Thyroid gland (tissue), 4 donors: Measurements from ENCODE around the gene AHR. TPM values are rescaled to one million over a fixed set of nuclear protein-coding genes. Genes with fewer than 3 reads are reported as not detected.

Experiments used
- DNase-seq, 2 donors: peaks; one replicate each; pipeline ENCODE4 v3.0.0-alpha.2; 2019
- H3K27ac ChIP-seq, 3 donors: fragments of 200-600 bp; sonication (generic); 1 replicate in 2 of 3; 2 replicates in 1 of 3; pipeline ENCODE4 v1.5.1; 2016 to 2019; ENCODE audit warnings: mild to moderate bottlenecking in 1 of 3, moderate library complexity in 1 of 3
- H3K27me3 ChIP-seq: fragments of 200-600 bp; sonication (generic); one replicate; pipeline ENCODE4 v1.5.1; 2019
- H3K36me3 ChIP-seq, 2 donors: fragments of 200-600 bp; sonication (generic); one replicate each; pipeline ENCODE4 v1.5.1; 2016 to 2019
- H3K4me1 ChIP-seq, 2 donors: fragments of 200-600 bp; sonication (generic); one replicate each; pipeline ENCODE4 v1.5.1; 2017 to 2019
- H3K4me3 ChIP-seq, 3 donors: fragments of 200-600 bp; sonication (generic); replicated peaks in 1 of 3; 1 replicate in 2 of 3; 2 replicates in 1 of 3; pipeline ENCODE4 v1.5.1; 2016; ENCODE audit warnings: mild to moderate bottlenecking in 1 of 3
- H3K9me3 ChIP-seq: fragments of 200-600 bp; sonication (generic); one replicate; pipeline ENCODE4 v1.5.1; 2017
- POLR2A ChIP-seq, 2 donors: fragments of 450-650 bp; IDR thresholded peaks; one replicate each; pipeline ENCODE4 v1.6.1; 2017; ENCODE audit warnings: antibody characterized with exemption in 2 of 2, mild to moderate bottlenecking in 2 of 2, moderate library complexity in 1 of 2
- WGBS, 2 donors: methylation state at CpG; one replicate each; pipeline ENCODE4 v1.1.5; 2017; 5-methylcytosine and 5-hydroxymethylcytosine counted together
- intact Hi-C: fragments of 100-400 bp; cut with DNase I; formaldehyde crosslinking; loops from one replicate; pipeline ENCODE4 v1.15.1; 2023
- total RNA-seq, 4 donors: library from RNA; depleted of rRNA; stranded (reverse); fragments of >200 nt; gene quantifications; one replicate each; pipeline ENCODE4 v1.2.3, GENCODE V29; 2016
- TF ChIP-seq, protein P1 (sequence below), 6 experiments: fragments of 200-600 bp in 3 of 6; fragments of 450-650 bp in 3 of 6; sonication (generic) in 3 of 6; IDR thresholded peaks; one replicate each; pipeline ENCODE4 v1.5.1; 2016 to 2019; ENCODE audit warnings: antibody characterized with exemption in 6 of 6, mild to moderate bottlenecking in 2 of 6, inconsistent platforms in 1 of 6, moderate library complexity in 1 of 6

Gene AHR
- total RNA-seq, 4 donors from 2014 or later = 68.3 to 127 (median 84.7) TPM

DNA sequence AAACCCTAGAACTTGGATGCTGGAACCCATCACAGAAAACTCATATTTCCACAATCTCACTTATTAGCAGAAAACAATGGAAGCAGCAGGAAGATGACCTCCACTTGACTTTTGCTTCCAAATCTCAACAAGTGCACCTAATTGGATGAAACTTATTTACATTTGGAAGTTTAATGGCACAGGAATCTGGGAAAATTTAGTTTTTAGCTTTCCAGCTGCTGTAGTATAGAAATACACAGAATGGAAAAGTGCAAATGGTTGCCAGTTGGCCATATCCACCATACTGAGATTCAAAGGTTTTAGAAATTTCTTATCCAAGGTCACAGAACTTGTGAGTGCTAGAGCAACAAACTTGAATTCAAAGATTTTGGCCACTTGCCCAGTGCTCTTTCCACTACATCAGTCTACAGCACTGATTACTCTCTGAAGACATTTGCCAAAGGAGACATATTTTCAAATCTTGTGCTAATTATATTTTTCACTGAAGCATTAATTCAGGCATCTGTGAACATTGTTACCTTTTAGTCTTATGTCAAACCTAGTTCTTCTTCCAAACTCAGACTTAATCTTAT is 9.3 kb upstream of the AHR start:
- Histone ChIP-seq H3K27ac (peak overlapping the region in 1 of 3 donors; percentile 39), H3K4me1 (peaks cover 12 to 14% of the 10 kb centered on the region in 2 donors), H3K4me3 (no peak overlapping the region), H3K27me3 (no peaks in the 10 kb centered on the region), H3K9me3 (no peaks in the 10 kb centered on the region), H3K36me3 (no peaks in the 10 kb centered on the region)
- TF ChIP-seq POLR2A (IDR thresholded peaks at IDR 0.05) = no peak
- TF ChIP-seq, protein P1, sequence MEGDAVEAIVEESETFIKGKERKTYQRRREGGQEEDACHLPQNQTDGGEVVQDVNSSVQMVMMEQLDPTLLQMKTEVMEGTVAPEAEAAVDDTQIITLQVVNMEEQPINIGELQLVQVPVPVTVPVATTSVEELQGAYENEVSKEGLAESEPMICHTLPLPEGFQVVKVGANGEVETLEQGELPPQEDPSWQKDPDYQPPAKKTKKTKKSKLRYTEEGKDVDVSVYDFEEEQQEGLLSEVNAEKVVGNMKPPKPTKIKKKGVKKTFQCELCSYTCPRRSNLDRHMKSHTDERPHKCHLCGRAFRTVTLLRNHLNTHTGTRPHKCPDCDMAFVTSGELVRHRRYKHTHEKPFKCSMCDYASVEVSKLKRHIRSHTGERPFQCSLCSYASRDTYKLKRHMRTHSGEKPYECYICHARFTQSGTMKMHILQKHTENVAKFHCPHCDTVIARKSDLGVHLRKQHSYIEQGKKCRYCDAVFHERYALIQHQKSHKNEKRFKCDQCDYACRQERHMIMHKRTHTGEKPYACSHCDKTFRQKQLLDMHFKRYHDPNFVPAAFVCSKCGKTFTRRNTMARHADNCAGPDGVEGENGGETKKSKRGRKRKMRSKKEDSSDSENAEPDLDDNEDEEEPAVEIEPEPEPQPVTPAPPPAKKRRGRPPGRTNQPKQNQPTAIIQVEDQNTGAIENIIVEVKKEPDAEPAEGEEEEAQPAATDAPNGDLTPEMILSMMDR (IDR thresholded peaks at IDR 0.05) = no peak
- intact Hi-C loops = no loop called here
- peak; percentile 68 to 75 for DNase-seq

DNA sequence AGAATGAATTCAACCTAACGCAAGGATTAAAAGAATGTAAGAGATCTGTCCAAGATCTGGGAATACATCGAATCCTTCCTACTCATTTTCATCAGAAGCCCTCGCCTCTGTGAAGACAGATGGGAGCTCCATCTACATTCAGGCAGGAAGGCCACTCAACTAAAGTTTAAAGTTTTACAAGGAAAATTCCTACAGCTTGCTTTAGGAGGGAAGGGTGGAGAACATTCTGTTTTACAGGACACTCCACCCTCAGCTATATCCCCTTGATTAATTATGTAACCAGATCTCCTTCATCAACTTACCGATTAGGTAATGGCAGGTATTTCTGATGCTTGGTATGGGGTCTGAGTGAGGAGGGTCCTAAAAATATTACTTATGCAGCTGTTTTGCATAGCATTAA is 5.6 kb upstream of the AHR start:
- Histone ChIP-seq H3K27ac (no peak overlapping the region), H3K36me3 (no peaks in the 10 kb centered on the region), H3K27me3 (no peaks in the 10 kb centered on the region), H3K4me3 (no peak overlapping the region), H3K9me3 (no peaks in the 10 kb centered on the region), H3K4me1 (peaks cover 12 to 18% of the 10 kb centered on the region in 2 donors)
- 84 to 90% methylated on average over 4 of the region's 4 CpGs for WGBS, 2 donors
- intact Hi-C loops = no loop called here
- no peak for TF ChIP-seq POLR2A (IDR thresholded peaks at IDR 0.05)
- TF ChIP-seq, protein P1 (IDR thresholded peaks at IDR 0.05) = no peak
- DNase-seq = no peak

DNA sequence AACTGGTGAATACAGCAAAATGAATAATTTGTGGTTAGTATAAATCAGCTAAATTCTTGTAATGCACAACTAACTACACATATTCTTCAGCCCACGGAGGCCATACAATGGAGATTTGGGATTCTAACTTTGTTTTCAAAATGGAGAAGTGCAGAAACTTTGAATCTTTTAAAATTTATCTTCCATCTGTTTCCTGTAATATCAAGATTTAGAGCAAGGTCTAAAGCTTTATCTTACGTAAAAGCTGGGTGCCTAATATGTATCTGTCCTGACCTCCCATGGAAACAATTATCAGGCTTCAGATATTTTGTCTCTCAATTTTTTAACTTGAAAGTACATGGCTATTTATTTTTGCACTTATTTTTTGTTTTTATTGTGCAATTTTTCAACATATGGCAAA is 5.0 kb upstream of the AHR start:
- 84 to 89% methylated on average over 2 of the region's 2 CpGs for WGBS, 2 donors
- H3K4me1 ChIP-seq = peaks cover 12 to 21% of the 10 kb centered on the region in 2 donors
- no peaks in the 10 kb centered on the region for H3K36me3 ChIP-seq
- no peaks in the 10 kb centered on the region for H3K9me3 ChIP-seq
- no peaks in the 10 kb centered on the region for H3K27me3 ChIP-seq
- H3K27ac ChIP-seq = no peak overlapping the region
- no peak for DNase-seq
- intact Hi-C loops = no loop called here
- no peak overlapping the region for H3K4me3 ChIP-seq
- TF ChIP-seq POLR2A (IDR thresholded peaks at IDR 0.05) = no peak
- TF ChIP-seq, protein P1 (IDR thresholded peaks at IDR 0.05) = no peak

DNA sequence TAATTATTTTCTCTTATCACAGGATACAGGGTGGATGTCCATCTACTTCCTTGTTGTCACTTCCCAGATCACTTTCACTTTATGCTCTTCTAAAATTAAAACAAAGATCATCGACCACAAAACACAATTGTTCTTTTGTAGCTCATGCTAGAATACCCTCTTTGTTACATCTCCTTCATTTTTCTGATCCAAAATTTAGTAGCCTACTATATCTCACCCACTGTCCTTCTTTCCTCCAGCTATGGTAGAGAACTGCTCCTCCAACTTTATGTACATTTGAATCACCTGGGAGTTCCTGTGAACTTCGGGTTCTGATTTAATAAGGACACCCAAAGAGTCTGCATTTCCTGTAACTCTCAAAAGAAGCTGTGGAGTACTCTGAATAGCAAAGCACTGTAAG is 1.2 kb upstream of the AHR start:
- H3K27me3 ChIP-seq = no peaks in the 10 kb centered on the region
- H3K27ac ChIP-seq = peak overlapping the region in 1 of 3 donors; percentile 40
- H3K4me3 ChIP-seq = no peak overlapping the region
- no peaks in the 10 kb centered on the region for H3K9me3 ChIP-seq
- 62 to 73% methylated on average over 2 of the region's 2 CpGs for WGBS, 2 donors
- H3K36me3 ChIP-seq = no peaks in the 10 kb centered on the region
- no peak for DNase-seq
- peaks cover 6 to 7% of the 10 kb centered on the region in 2 donors for H3K4me1 ChIP-seq
- TF ChIP-seq, protein P1 (IDR thresholded peaks at IDR 0.05) = no peak
- no peak for TF ChIP-seq POLR2A (IDR thresholded peaks at IDR 0.05)
- intact Hi-C loops = no loop called here

DNA sequence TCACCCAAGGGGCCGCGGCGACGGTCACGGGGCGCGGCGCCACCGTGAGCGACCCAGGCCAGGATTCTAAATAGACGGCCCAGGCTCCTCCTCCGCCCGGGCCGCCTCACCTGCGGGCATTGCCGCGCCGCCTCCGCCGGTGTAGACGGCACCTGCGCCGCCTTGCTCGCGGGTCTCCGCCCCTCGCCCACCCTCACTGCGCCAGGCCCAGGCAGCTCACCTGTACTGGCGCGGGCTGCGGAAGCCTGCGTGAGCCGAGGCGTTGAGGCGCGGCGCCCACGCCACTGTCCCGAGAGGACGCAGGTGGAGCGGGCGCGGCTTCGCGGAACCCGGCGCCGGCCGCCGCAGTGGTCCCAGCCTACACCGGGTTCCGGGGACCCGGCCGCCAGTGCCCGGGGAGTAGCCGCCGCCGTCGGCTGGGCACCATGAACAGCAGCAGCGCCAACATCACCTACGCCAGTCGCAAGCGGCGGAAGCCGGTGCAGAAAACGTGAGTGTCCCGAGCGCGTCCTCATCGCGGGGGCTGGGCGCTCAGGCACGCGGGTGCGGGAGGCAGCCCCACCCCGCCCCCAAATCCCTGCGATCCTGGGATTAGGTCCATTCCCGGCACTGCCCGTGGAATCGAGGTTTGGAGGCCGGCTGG is 509 bp downstream of the AHR start:
- Histone ChIP-seq H3K9me3 (no peaks in the 10 kb centered on the region), H3K4me3 (peak overlapping the region; percentile 49 to 99 (median 91)), H3K27ac (peak overlapping the region; percentile 85 to 94 (median 89)), H3K36me3 (no peaks in the 10 kb centered on the region), H3K27me3 (no peaks in the 10 kb centered on the region), H3K4me1 (peaks cover 6 to 7% of the 10 kb centered on the region in 2 donors)
- intact Hi-C loops = no loop called here
- 0 to 1% methylated on average over 10 to 19 of the region's 81 CpGs for WGBS, 2 donors
- DNase-seq = peak; percentile 56 to 58
- no peak for TF ChIP-seq POLR2A (IDR thresholded peaks at IDR 0.05)
- TF ChIP-seq, protein P1 (IDR thresholded peaks at IDR 0.05) = no peak
